ENCODE results near the gene XPO4.

- TF ChIP-seq REST (IDR thresholded peaks at IDR 0.05; ENCODE audit: low read depth): no peak
- no peak for TF ChIP-seq TAF1 (IDR thresholded peaks at IDR 0.05; ENCODE audit: low read depth)
- TF ChIP-seq CEBPB (IDR thresholded peaks at IDR 0.05): no peak
- TF ChIP-seq NFIC (IDR thresholded peaks at IDR 0.05): no peak
- TF ChIP-seq YY1 (IDR thresholded peaks at IDR 0.05; ENCODE audit: low read depth): no peak
- no peak for TF ChIP-seq FOXM1 (IDR thresholded peaks at IDR 0.05; ENCODE audit: borderline replicate concordance, low read depth)
- no peak for TF ChIP-seq TEAD4 (IDR thresholded peaks at IDR 0.05)
- no peak for TF ChIP-seq EGR1 (IDR thresholded peaks at IDR 0.05)
Measured at GRCh38 chr13:20927596-20928257, 25.2 kb upstream of the XPO4 start.

Data from Ishikawa (cell line).